SK-N-MC (cell line): ENCODE results near the gene FALEC.

Experiments
- EZH2 ChIP-seq: fragments of 200-600 bp; sonication (generic); IDR thresholded peaks from one replicate; pipeline ENCODE4 v1.6.1; 2017; ENCODE audit warnings: antibody characterized with exemption
- FOXP2 ChIP-seq: optimal IDR thresholded peaks from 2 replicates; pipeline ENCODE3; 2011; ENCODE audit warnings: mild to moderate bottlenecking, moderate library complexity; ENCODE audit not compliant: insufficient read depth; ENCODE audit errors: extremely low read length, control extremely low read depth
- POLR2AphosphoS5 ChIP-seq: IDR thresholded peaks from 2 replicates; pipeline ENCODE4 v1.6.1; 2012; ENCODE audit warnings: mild to moderate bottlenecking, low read depth, low read length, borderline replicate concordance

GRCh38 chr1:150559656-150560010, 44.1 kb downstream of the FALEC start:
- TF ChIP-seq EZH2 = no peak
- TF ChIP-seq POLR2AphosphoS5 = no peak
- TF ChIP-seq FOXP2 = no peak
